PC-3 (cell line): ENCODE measurements around the gene GH1.

Experiments used
- CTCF ChIP-seq: fragments of 300-600 bp; sonication (generic); conservative IDR thresholded peaks from 2 replicates; pipeline ENCODE4 v1.5.1; 2017; ENCODE audit warnings: antibody characterized with exemption, low read depth, mild to moderate bottlenecking, low read length
- EZH2 ChIP-seq: fragments of 300-600 bp; sonication (generic); IDR thresholded peaks from one replicate; pipeline ENCODE4 v1.6.1; 2017; ENCODE audit warnings: antibody characterized with exemption, mild to moderate bottlenecking, low read length; ENCODE audit not compliant: unreplicated experiment
- EZH2phosphoT487 ChIP-seq: fragments of 300-600 bp; sonication (generic); IDR thresholded peaks from 2 replicates; pipeline ENCODE4 v1.6.1; 2018; ENCODE audit warnings: mild to moderate bottlenecking, antibody characterized with exemption, low read length, borderline replicate concordance

GRCh38 chr17:63967953-63968352, 49.3 kb upstream of the GH1 start:
- TF ChIP-seq CTCF (no peak), EZH2 (no peak), EZH2phosphoT487 (no peak)
